ENCODE data around the gene PBXIP1.

The PBXIP1 gene

DNA sequence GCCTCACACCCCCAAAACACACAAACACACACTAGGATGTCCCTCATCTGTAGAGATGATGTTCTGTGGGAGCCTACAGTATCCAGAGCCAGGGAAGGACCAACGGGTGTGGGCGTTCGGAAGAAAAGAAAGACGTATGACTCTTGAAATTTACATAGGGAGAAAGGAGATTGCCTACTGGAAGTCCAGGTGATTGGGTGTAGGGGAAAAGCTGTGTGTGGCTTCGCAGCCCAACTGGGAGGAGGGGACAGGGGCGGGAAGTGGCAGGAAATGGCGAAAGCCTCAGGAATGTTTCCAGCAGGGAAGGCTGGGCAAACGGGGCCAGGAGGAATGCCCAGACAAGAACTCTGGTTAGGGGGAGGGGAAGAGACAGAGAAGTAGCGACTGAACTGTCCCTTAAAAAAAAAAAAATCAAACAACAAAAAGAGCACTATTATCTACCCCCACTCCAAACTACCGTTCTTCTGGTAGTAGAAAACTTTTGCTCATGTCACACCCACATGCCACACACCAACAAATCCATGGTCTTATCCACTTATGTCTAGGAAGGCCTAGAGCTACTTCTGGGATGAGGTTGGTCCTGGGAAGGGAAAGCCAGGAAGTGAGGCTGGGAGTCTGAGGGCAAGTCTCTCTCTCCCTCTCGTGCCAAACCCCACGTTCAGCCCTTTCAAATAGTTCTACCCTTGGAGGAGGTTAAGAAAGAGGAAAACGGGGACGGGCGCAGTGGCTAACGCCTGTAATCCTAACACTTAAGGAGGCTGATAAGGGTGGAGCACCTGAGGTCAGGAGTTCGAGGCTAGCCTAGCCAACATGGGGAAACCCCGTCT, 16.8 kb upstream of the PBXIP1 start:
- DNase-seq, result no peak

- DNase-seq, result no peak
These were observed 16.3 kb upstream of the PBXIP1 start for GRCh38 chr1:154972213-154972516.

- DNase-seq, result no peak
These were observed 15.6 kb upstream of the PBXIP1 start for GRCh38 chr1:154971341-154971998.

- peak; percentile 36 to 41 for DNase-seq
These were observed 14.9 kb upstream of the PBXIP1 start, which contains the start of gene SHC1 for GRCh38 chr1:154970631-154971340. SHC1 (minus strand) TSS chr1:154970747; CDS start chr1:154970526, 221 bp downstream.

GRCh38 chr1:154969860-154970452, 14.1 kb upstream of the PBXIP1 start:
- DNase-seq, result no peak

DNA sequence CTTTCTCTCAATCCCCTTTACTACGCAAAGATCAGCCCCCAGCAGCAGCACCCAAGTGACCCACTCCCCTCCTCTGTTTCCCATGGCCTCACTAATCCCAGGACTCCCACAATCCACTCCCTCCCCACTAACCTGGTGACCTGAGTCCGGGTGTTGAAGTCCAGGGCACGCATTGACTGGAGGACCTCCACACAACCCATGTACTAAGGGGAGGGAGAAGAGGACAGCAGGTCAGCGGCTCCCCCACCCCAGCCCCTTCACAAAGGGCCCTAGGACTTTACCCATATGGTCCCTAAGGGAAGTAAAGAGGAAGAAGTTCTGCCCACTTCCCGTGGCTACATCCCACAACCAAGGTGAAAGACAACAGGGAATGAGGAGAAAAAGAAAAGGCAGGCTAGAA, 13.3 kb upstream of the PBXIP1 start:
- DNase-seq, result no peak

- no peak for DNase-seq
These were observed 12.8 kb upstream of the PBXIP1 start for GRCh38 chr1:154968731-154969130.

- DNase-seq, result no peak
These were observed 11.5 kb upstream of the PBXIP1 start for GRCh38 chr1:154967331-154967950.

DNA sequence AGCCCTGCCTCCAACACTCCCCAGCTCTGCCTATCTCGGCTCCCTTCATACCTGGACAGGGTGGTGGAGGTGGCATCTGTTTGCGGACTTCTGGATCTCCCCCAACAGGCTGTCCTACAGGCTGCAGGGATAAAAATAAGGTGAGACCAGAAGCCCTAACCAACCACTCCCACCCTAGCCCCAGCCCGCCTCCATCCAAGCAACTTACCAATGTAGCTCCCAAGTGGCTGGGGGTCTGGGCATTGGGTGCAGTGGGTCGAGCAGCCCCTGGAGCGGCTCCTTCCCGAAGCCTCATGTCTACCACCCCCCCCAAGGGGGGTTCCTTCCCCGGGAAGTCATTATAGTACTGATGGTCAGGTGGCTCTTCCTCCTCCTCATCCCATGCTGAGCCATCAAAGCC, 10.2 kb upstream of the PBXIP1 start:
- DNase-seq, result no peak

- DNase-seq, result no peak
These were observed 8.5 kb upstream of the PBXIP1 start for GRCh38 chr1:154964359-154964758.

GRCh38 chr1:154963643-154964042, 7.7 kb upstream of the PBXIP1 start:
- no peak for DNase-seq

DNA sequence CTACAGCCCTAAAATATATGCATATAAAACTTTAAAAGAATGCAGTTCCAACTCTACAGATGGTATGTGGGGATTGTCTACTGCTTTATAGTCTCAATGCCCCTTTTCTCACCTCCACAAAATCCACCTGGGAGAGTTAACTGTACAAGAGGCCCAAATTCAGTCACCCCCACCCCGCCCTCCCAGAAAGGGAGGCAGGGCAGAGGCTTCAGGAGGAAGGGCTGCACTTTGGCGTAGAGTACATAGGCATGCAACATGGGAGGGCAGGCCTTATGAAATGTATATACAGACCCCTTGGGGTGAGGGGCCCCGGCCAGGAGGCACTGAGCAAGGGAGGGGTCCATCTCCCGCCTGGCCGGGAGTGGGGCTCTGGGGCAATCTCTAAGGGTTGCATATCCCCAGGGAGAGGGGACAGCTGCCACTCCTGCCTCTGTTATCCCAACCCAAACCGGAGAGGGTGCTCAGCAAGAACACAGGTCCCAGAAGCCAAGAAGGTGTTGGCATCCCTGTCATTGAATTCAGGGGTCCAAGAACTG, 7.0 kb upstream of the PBXIP1 start:
- no peak for DNase-seq

- DNase-seq, result no peak
These were observed 6.4 kb upstream of the PBXIP1 start for GRCh38 chr1:154962156-154962749.

- peak; percentile 80 to 84 for DNase-seq
These were observed 5.6 kb upstream of the PBXIP1 start, which contains the start of gene PYGO2 for GRCh38 chr1:154961207-154962155. PYGO2 (minus strand) TSS chr1:154961782; CDS start chr1:154961576, 206 bp downstream.

GRCh38 chr1:154960446-154961136, 4.7 kb upstream of the PBXIP1 start:
- no peak for DNase-seq

- no peak for DNase-seq
These were observed 3.5 kb upstream of the PBXIP1 start for GRCh38 chr1:154959426-154959780.

GRCh38 chr1:154958681-154959425, 3.0 kb upstream of the PBXIP1 start:
- DNase-seq, result no peak

DNA sequence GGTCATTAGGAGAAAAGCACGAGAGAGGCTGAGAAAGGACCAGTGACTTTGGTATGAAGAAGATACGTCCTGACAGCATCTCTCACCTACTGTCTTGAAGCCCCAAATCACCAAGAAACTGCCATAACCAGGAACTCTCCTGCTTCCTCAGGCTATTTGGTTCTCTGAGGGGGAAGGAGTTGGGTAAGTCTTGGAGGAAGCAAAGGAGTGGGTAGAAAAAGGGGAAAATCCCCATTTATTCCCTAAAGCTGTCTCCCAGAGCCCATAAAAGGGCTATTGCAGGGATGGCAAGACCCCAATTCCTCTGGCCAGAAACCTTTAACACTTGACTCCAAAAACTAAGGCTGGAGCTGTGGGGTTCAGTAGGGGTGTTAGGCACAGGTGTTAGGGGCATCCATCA, 2.1 kb upstream of the PBXIP1 start:
- no peak for DNase-seq

GRCh38 chr1:154957091-154957657, 1.3 kb upstream of the PBXIP1 start:
- no peak for DNase-seq
